ENCODE measurements around the gene DHFR. TPM values are rescaled to one million over a fixed set of nuclear protein-coding genes. Genes with fewer than 3 reads are reported as not detected.

Gene DHFR
- total RNA-seq, 1 experiment from 2014 or later = 72.2 TPM

GRCh38 chr5:80644900-80645299 is 9.9 kb downstream of the DHFR start:
- no peak for TF ChIP-seq CTCF (conservative IDR thresholded peaks at IDR 0.05)
- H3K36me3 Mint-ChIP-seq (ENCODE audit: insufficient read depth in 1 of 3, low read depth in 3 of 3) = peaks cover 58 to 85% (median 83%) of the 10 kb centered on the region in 3 experiments
- H3K79me1 ChIP-seq (ENCODE audit: insufficient read depth, low read depth, low read length, poor library complexity, severe bottlenecking) = peaks cover 3% of the 10 kb centered on the region
- H3T11ph ChIP-seq (ENCODE audit: low read length) = no peak overlapping the region
- no peaks in the 10 kb centered on the region for H3K23me2 ChIP-seq (ENCODE audit: insufficient read length, low read depth, low read length, poor library complexity, severe bottlenecking)
- no peak overlapping the region for H4K5ac ChIP-seq (ENCODE audit: insufficient read length, low read depth, low read length)
- no peak overlapping the region for H2BK12ac ChIP-seq (ENCODE audit: insufficient read length, low read depth, low read length)
- H2BK20ac ChIP-seq (ENCODE audit: low read depth, low read length, poor library complexity, severe bottlenecking) = no peak overlapping the region
- no peak overlapping the region for H2BK5ac ChIP-seq (ENCODE audit: insufficient read length, low read length)
- WGBS (ENCODE audit: extremely low coverage, insufficient read length, low lambda C conversion rate) = no CpG with 5 or more reads among the region's 4 CpGs
- H2AK5ac ChIP-seq (ENCODE audit: insufficient read length, low read length) = no peak overlapping the region
- H2BK120ac ChIP-seq (ENCODE audit: low read depth, low read length, poor library complexity, severe bottlenecking) = no peak overlapping the region
- H3K27ac ChIP-seq (ENCODE audit: insufficient read length, low read depth, low read length) = no peak overlapping the region
- no peaks in the 10 kb centered on the region for H4K20me1 ChIP-seq (ENCODE audit: control insufficient read depth, insufficient read depth, insufficient read length)
- no peaks in the 10 kb centered on the region for H3K27me3 ChIP-seq (ENCODE audit: insufficient read depth, low read length)
- H3K79me2 ChIP-seq (ENCODE audit: insufficient read depth, low read length) = no peaks in the 10 kb centered on the region
- no peak overlapping the region for H3K18ac ChIP-seq (ENCODE audit: insufficient read length, low read depth, low read length)
- H3K4ac ChIP-seq (ENCODE audit: low read depth, low read length) = no peak overlapping the region
- no peak overlapping the region for H3K14ac ChIP-seq (ENCODE audit: insufficient read depth, low read length)
- H3K4me2 ChIP-seq (ENCODE audit: insufficient read depth, insufficient read length, low read length) = no peak overlapping the region
- no peak overlapping the region for H4K91ac ChIP-seq (ENCODE audit: insufficient read length, low read depth, low read length)
- no peak overlapping the region for H4K8ac ChIP-seq (replicated peaks; ENCODE audit: insufficient read length, low read depth, low read length)
- no peak overlapping the region for H3K23ac ChIP-seq (ENCODE audit: insufficient read length, low read depth, low read length)
- H3K9me3 Mint-ChIP-seq = no peaks in the 10 kb centered on the region; a peak in 1 of 5 replicates
- no peaks in the 10 kb centered on the region for H3K4me1 Mint-ChIP-seq
- no peak overlapping the region for H2AFZ ChIP-seq (ENCODE audit: low read length)
- H3K56ac ChIP-seq (ENCODE audit: insufficient read length, low read depth, low read length) = no peak overlapping the region
- DNase-seq = no peak
- no peaks in the 10 kb centered on the region for H3K4me1 ChIP-seq (ENCODE audit: insufficient read depth, low read length)
- no peak overlapping the region for H3K4me3 Mint-ChIP-seq
- no peak overlapping the region for H3K27ac Mint-ChIP-seq
- no peaks in the 10 kb centered on the region for H3K9me3 ChIP-seq (ENCODE audit: control insufficient read depth, low read depth, low read length)
- H3K9ac ChIP-seq (ENCODE audit: extremely low read depth, insufficient read length, low read length) = no peak overlapping the region
- H2BK15ac ChIP-seq (ENCODE audit: low read depth, low read length) = no peak overlapping the region
- H3K27me3 Mint-ChIP-seq (ENCODE audit: low read depth) = no peaks in the 10 kb centered on the region
